Measurements from ENCODE around the gene STK10. TPM values are rescaled to one million over a fixed set of nuclear protein-coding genes. Genes with fewer than 3 reads are reported as not detected.

Gene STK10
- total and polyA plus RNA-seq, 12 donors: 5.6 to 22.3 (median 9.9) TPM

DNA sequence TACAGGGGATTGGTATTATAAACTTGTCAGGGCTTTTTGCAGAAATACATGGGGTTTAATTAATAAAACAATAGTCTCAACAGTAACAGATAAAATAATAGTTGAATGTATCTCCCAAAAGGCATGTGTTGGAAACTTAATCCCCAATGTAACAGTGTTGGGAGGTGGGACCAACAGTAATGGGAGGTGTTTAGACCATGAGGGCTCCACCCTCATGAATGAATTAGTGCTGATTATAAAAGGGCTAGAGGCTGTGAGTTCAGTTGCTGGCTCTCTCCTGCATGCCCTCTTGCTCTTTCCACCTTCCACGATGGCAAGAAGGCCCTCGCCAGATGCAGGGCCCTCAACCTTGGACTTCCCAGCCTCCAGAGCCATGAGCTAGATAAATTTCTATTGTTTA lies 56.3 kb downstream of the STK10 start:
- ATAC-seq (no peak), DNase-seq (no peak)
- peak overlapping the region in 1 of 10 donors; percentile 87 for H3K27ac ChIP-seq
- TF ChIP-seq, protein P1, sequence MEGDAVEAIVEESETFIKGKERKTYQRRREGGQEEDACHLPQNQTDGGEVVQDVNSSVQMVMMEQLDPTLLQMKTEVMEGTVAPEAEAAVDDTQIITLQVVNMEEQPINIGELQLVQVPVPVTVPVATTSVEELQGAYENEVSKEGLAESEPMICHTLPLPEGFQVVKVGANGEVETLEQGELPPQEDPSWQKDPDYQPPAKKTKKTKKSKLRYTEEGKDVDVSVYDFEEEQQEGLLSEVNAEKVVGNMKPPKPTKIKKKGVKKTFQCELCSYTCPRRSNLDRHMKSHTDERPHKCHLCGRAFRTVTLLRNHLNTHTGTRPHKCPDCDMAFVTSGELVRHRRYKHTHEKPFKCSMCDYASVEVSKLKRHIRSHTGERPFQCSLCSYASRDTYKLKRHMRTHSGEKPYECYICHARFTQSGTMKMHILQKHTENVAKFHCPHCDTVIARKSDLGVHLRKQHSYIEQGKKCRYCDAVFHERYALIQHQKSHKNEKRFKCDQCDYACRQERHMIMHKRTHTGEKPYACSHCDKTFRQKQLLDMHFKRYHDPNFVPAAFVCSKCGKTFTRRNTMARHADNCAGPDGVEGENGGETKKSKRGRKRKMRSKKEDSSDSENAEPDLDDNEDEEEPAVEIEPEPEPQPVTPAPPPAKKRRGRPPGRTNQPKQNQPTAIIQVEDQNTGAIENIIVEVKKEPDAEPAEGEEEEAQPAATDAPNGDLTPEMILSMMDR (IDR thresholded peaks at IDR 0.05): no peak
- H3K9me3 ChIP-seq: peaks cover 0 to 8% (median 0%) of the 10 kb centered on the region in 11 donors
- peaks cover 0 to 39% (median 3%) of the 10 kb centered on the region in 9 donors for H3K36me3 ChIP-seq
- intact Hi-C loops (cut with DNase I): no loop called here
- no peak overlapping the region for H3K4me3 ChIP-seq
- 99 to 100% methylated on average over 2 of the region's 2 CpGs for WGBS, 2 donors
- no peaks in the 10 kb centered on the region for H3K27me3 ChIP-seq
- H3K4me1 ChIP-seq: peaks cover 0 to 68% (median 3%) of the 10 kb centered on the region in 9 donors

DNA sequence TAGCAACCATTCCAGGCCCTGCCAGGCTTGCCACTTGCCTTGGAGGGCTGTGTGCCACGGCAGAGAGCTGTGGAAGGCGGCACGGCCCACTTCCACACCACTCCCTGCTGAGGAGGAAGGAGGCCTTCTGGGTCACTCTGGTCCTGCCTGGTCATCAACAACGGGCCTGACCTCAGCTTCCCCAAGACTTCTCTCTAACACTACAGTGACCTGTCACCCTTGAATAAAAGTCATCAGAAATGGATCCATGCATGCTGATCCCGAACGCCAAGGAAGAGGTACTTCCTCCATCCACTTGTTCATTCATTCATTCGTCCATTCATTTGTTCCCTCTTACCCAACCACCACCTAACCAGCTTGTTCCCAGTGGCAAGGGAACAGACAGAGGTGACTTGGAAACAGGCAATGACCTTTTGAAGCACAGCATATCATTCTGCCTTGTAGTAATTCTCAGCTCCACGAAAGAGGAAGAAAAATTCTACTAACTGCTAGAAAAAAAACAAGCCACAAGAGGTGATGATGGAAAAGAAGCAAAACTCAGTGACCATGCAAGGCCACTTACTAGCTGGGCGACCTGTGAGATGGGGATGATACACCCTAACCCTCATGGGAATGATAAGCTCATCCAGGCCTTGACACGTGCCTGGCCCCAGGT lies 58.6 kb downstream of the STK10 start:
- peak in 4 of 8 donors; percentile 27 to 32 (median 30) for ATAC-seq
- DNase-seq: no peak
- WGBS, 2 donors: 86 to 90% methylated on average over 10 of the region's 10 CpGs
- H3K27me3 ChIP-seq: no peaks in the 10 kb centered on the region
- no peaks in the 10 kb centered on the region for H3K9me3 ChIP-seq
- TF ChIP-seq, protein P1 (IDR thresholded peaks at IDR 0.05): no peak
- peaks cover 0 to 59% (median 8%) of the 10 kb centered on the region in 9 donors for H3K36me3 ChIP-seq
- peaks cover 0 to 61% (median 3%) of the 10 kb centered on the region in 9 donors for H3K4me1 ChIP-seq
- no peak overlapping the region for H3K4me3 ChIP-seq
- peak overlapping the region in 2 of 10 donors; percentile 3 to 87 for H3K27ac ChIP-seq
- intact Hi-C loops (cut with DNase I): no loop called here

DNA sequence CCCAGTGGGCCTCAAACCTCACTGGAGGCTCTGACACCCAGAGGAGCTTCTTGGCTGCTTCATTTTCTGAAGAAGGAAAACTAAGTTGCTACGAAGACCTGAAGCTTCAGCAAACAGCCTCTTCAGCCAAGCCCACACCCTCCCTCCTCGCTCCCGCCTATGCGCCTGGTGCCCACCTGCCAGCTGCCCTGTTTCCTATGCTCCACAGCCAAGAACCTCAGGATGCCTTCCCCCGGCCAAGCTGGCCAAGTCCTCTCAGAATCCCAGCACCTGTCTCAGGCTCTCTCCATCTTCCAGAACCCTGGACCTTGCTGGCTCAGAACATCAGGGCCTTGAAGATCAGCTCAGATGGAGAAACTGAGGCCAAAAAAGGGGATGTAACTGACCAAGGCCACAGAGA lies 60.4 kb downstream of the STK10 start:
- no peak for ATAC-seq
- peaks cover 0 to 53% (median 12%) of the 10 kb centered on the region in 9 donors for H3K4me1 ChIP-seq
- H3K4me3 ChIP-seq: no peak overlapping the region
- peaks cover 0 to 62% (median 8%) of the 10 kb centered on the region in 9 donors for H3K36me3 ChIP-seq
- WGBS, 2 donors: 98 to 99% methylated on average over 5 of the region's 5 CpGs
- TF ChIP-seq, protein P1 (IDR thresholded peaks at IDR 0.05): no peak
- H3K9me3 ChIP-seq: no peaks in the 10 kb centered on the region
- intact Hi-C loops (cut with DNase I): no loop called here
- H3K27ac ChIP-seq: no peak overlapping the region
- H3K27me3 ChIP-seq: no peaks in the 10 kb centered on the region
- DNase-seq: no peak

DNA sequence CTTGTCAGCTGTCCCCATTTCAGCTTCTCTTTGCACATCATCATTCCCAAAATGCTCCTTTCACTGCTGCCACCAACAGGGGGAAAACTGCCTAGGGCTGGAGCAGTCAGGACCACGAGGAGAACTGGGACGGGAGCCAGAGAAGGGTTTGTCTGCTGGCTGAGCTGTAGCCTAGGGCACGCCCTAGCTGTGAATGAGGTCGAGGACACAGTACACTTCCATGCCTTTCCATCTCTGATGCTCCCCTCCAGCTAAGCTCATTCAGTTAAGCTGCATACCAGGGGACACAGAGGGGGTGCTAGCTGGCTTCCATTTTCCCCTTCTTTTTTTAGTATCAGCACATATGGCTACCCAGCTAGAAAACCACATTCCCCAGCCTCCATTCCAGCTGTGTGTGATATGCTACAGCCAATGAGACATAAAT lies 64.7 kb downstream of the STK10 start:
- Histone ChIP-seq H3K36me3 (peaks cover 0 to 67% (median 8%) of the 10 kb centered on the region in 9 donors), H3K9me3 (no peaks in the 10 kb centered on the region), H3K4me3 (no peak overlapping the region), H3K27ac (no peak overlapping the region), H3K4me1 (peaks cover 6 to 36% (median 23%) of the 10 kb centered on the region in 9 donors), H3K27me3 (no peaks in the 10 kb centered on the region)
- DNase-seq (peak; percentile 69 to 90), ATAC-seq (peak; percentile 91 to 97 (median 94))
- intact Hi-C loops (cut with DNase I): loop anchor here in 1 of 10 donors (5.0 kb wide), 1 partner anchor 64 kb away; the partner anchor contains the start of gene STK10
- TF ChIP-seq, protein P1 (IDR thresholded peaks at IDR 0.05): peak; percentile 20 to 67 (median 47)
- WGBS, 2 donors: 4 to 15% methylated on average over 4 of the region's 4 CpGs

Measured in heart right ventricle (tissue), 16 donors.